HepG2 (cell line): ENCODE data around the gene CBLC. TPM values are rescaled to one million over a fixed set of nuclear protein-coding genes. Genes with fewer than 3 reads are reported as not detected.

Experiments
- ATAC-seq: fragments of 200-7000 bp; cut with Tn5 transposase; 3 replicates; pipeline ENCODE4 v1.9.1; 2020; ENCODE audit warnings: mild to moderate bottlenecking, moderate library complexity
- Bru-seq: library from RNA; stranded (reverse); fragments of 400-500 nt; gene quantifications from one replicate; lab custom pipeline; 2021; lab: Mats Ljungman, UMichigan
- BruChase-seq, 2 experiments: library from RNA; stranded (reverse); fragments of 400-500 nt; gene quantifications; one replicate each; lab custom pipeline; 2021; lab: Mats Ljungman, UMichigan
- BruUV-seq: library from RNA; stranded (reverse); fragments of 400-500 nt; replicated peaks from 2 replicates; lab custom pipeline; 2021; lab: Mats Ljungman, UMichigan
- CTCF ChIA-PET: fragments of 300-600 bp; formaldehyde crosslinking; extraction: SDS; loops from one replicate; lab custom pipeline; 2021; ENCODE audit warnings: low total read pairs, inconsistent platforms, low intra/inter-chr PET ratio; lab: Yijun Ruan, JAX
- POLR2A ChIA-PET: fragments of 350-600 bp; sonication (Branson Sonifier 250); formaldehyde crosslinking; loops from one replicate; lab custom pipeline; 2020; ENCODE audit warnings: antibody characterized with exemption, inconsistent platforms; lab: Yijun Ruan, JAX
- DNase-seq: peaks from one replicate; pipeline ENCODE4 v3.0.0-alpha.2; 2015; ENCODE audit warnings: low spot score
- FAIRE-seq: peaks from 3 replicates; lab custom pipeline; 2011; peaks lifted over from hg19 to GRCh38; lab: Jason Lieb, UNC
- H2AFZ ChIP-seq: one replicate; pipeline ENCODE4 v1.6.1; 2011; ENCODE audit warnings: low read length, inconsistent platforms
- H3K27ac ChIP-seq: fragments of 300-600 bp; 3 replicates; pipeline ENCODE4 v1.8.0; 2011; ENCODE audit warnings: mixed run types, mild to moderate bottlenecking, mixed read lengths, low read length, inconsistent platforms; ENCODE audit not compliant: insufficient read depth; ENCODE audit errors: extremely low read length
- H3K27me3 ChIP-seq, 2 experiments: fragments of 200-600 bp in 1 of 2; 2 replicates in 1 of 2; 3 replicates in 1 of 2; pipeline versions ENCODE4 v1.6.0 to v1.8.0; 2011; ENCODE audit warnings: low read length in 2 of 2, mild to moderate bottlenecking in 2 of 2, moderate library complexity in 2 of 2, inconsistent platforms in 1 of 2; ENCODE audit not compliant: insufficient read depth in 2 of 2, control insufficient read depth in 1 of 2
- H3K36me3 ChIP-seq, 2 experiments: fragments of 200-600 bp in 1 of 2; replicated peaks in 1 of 2; 2 replicates in 1 of 2; 3 replicates in 1 of 2; pipeline versions ENCODE4 v1.5.1 to v1.8.0; 2011; ENCODE audit warnings: low read length in 2 of 2, inconsistent platforms in 1 of 2; ENCODE audit not compliant: insufficient read depth in 2 of 2, control insufficient read depth in 1 of 2
- H3K4me1 ChIP-seq: 2 replicates; pipeline ENCODE4 v1.5.1; 2012; ENCODE audit warnings: low read length, inconsistent platforms; ENCODE audit not compliant: insufficient read depth
- H3K4me2 ChIP-seq: 2 replicates; pipeline ENCODE4 v1.6.0; 2011; ENCODE audit warnings: low read depth, low read length, inconsistent platforms
- H3K4me3 ChIP-seq, 3 experiments: fragments of 200-600 bp in 1 of 3; sonication (generic), shearing (Covaris generic) in 1 of 3; replicated peaks in 1 of 3; 2 replicates each; pipeline ENCODE4 v1.5.1; 2011 to 2016; ENCODE audit warnings: low read length in 3 of 3, inconsistent platforms in 2 of 3, low read depth in 2 of 3, mild to moderate bottlenecking in 2 of 3, control low read depth in 1 of 3, mixed read lengths in 1 of 3; ENCODE audit not compliant: insufficient read depth in 1 of 3
- H3K79me2 ChIP-seq: one replicate; pipeline ENCODE4 v1.6.1; 2011; ENCODE audit warnings: low read length, inconsistent platforms; ENCODE audit not compliant: insufficient read depth
- H3K9ac ChIP-seq: 2 replicates; pipeline ENCODE4 v1.6.0; 2011; ENCODE audit warnings: mild to moderate bottlenecking, low read depth, low read length, inconsistent platforms; ENCODE audit not compliant: insufficient read depth
- H3K9me3 ChIP-seq: 2 replicates; pipeline ENCODE4 v1.5.1; 2012; ENCODE audit warnings: mild to moderate bottlenecking, low read length
- H4K20me1 ChIP-seq: 2 replicates; pipeline ENCODE4 v1.6.0; 2011; ENCODE audit warnings: inconsistent platforms, mild to moderate bottlenecking, low read length, moderate library complexity; ENCODE audit not compliant: insufficient read depth
- ESRRA ChIP-seq: sonication (generic); formaldehyde crosslinking; IDR thresholded peaks from 2 replicates; pipeline ENCODE4 v1.5.1; 2020; ENCODE audit warnings: mild to moderate bottlenecking, low read depth, missing genetic modification reagents
- HIVEP1 ChIP-seq: sonication (generic); formaldehyde crosslinking; IDR thresholded peaks from 2 replicates; pipeline ENCODE4 v1.4.0; 2020; ENCODE audit warnings: mild to moderate bottlenecking, missing genetic modification reagents
- HNF4A ChIP-seq: sonication (generic); formaldehyde crosslinking; IDR thresholded peaks from 2 replicates; pipeline ENCODE4 v1.4.0; 2020; ENCODE audit warnings: missing genetic modification reagents
- HNRNPK ChIP-seq: fragments of 200-400 bp; formaldehyde crosslinking; IDR thresholded peaks from 2 replicates; pipeline ENCODE4 v1.6.1; 2018; ENCODE audit warnings: low read length, low read depth, moderate library complexity, mild to moderate bottlenecking; ENCODE audit not compliant: poor library complexity, severe bottlenecking
- KDM5A ChIP-seq: fragments of 200-600 bp; sonication (generic); IDR thresholded peaks from 2 replicates; pipeline ENCODE4 v1.7.0; 2018; ENCODE audit warnings: antibody characterized with exemption, mild to moderate bottlenecking, low read length, borderline replicate concordance
- KLF11 ChIP-seq: IDR thresholded peaks from 2 replicates; pipeline ENCODE4 v1.6.1; 2016; ENCODE audit warnings: missing compliant biosample characterization
- MXD3 ChIP-seq: IDR thresholded peaks from 2 replicates; pipeline ENCODE4 v1.6.1; 2016; ENCODE audit warnings: mild to moderate bottlenecking, missing biosample characterization, missing genetic modification reagents
- POLR2G ChIP-seq: fragments of 200-400 bp; formaldehyde crosslinking; IDR thresholded peaks from 2 replicates; pipeline ENCODE4 v1.6.1; 2018; ENCODE audit warnings: mild to moderate bottlenecking, low read depth, low read length, moderate library complexity
- TEAD3 ChIP-seq: optimal IDR thresholded peaks from 2 replicates; pipeline ENCODE3; 2016; ENCODE audit warnings: borderline replicate concordance
- ZMYM4 ChIP-seq: sonication (generic); formaldehyde crosslinking; IDR thresholded peaks from 2 replicates; pipeline ENCODE4 v1.8.1; 2023; ENCODE audit warnings: mild to moderate bottlenecking, missing genetic modification reagents
- ZNF225 ChIP-seq: sonication (generic); formaldehyde crosslinking; IDR thresholded peaks from 2 replicates; pipeline ENCODE4 v1.4.0; 2020; ENCODE audit warnings: mild to moderate bottlenecking, missing genetic modification reagents
- ZNF44 ChIP-seq: sonication (generic); formaldehyde crosslinking; IDR thresholded peaks from 2 replicates; pipeline ENCODE4 v1.5.1; 2020; ENCODE audit warnings: mild to moderate bottlenecking, missing genetic modification reagents
- ZNF468 ChIP-seq: sonication (generic); formaldehyde crosslinking; IDR thresholded peaks from 2 replicates; pipeline ENCODE4 v1.8.0; 2022; ENCODE audit warnings: mild to moderate bottlenecking, moderate library complexity, missing genetic modification reagents
- ZNF687 ChIP-seq: sonication (generic); formaldehyde crosslinking; IDR thresholded peaks from 2 replicates; pipeline ENCODE4 v1.5.1; 2020; ENCODE audit warnings: mild to moderate bottlenecking, missing genetic modification reagents, moderate library complexity
- WGBS: methylation state at CpG from one replicate; pipeline ENCODE4 v1.1.6; 2017; ENCODE audit warnings: low lambda C conversion rate; 5-methylcytosine and 5-hydroxymethylcytosine counted together
- in situ Hi-C: cut with HindIII; loops from 2 replicates; pipeline ENCODE4 v1.10.0; 2017; ENCODE audit warnings: low pct_unique_long_range_greater_than_20kb; ENCODE audit not compliant: extremely low pct_ligation_motif_present
- intact Hi-C: fragments of 100-400 bp; cut with micrococcal nuclease; formaldehyde crosslinking; loops from one replicate; pipeline ENCODE4 v1.10.0; 2022; ENCODE audit not compliant: unreplicated experiment
- long read RNA-seq, 2 experiments: library from RNA in 1 of 2; library from polyadenylated mRNA in 1 of 2; stranded (forward) in 1 of 2; unstranded in 1 of 2; transcript quantifications; one replicate each; pipeline ENCODE4 v2.0.0, GENCODE V29; 2019 to 2022
- polyA minus RNA-seq, 3 experiments: library from RNA; depleted of rRNA, polyadenylated mRNA; stranded (reverse); fragments of >200 nt; gene quantifications; 2 replicates each; pipeline ENCODE4 v1.2.3, GENCODE V29; 2011; ENCODE audit warnings: low replicate concordance in 1 of 3
- polyA plus RNA-seq, 8 experiments: library from polyadenylated mRNA; depleted of rRNA in 3 of 8; stranded (reverse) in 7 of 8; unstranded in 1 of 8; fragments of >200 nt; fragmentation: Illumina TruSeq in 4 of 8; extraction: Trizol in 4 of 8; gene quantifications; 2 replicates each; pipeline versions ENCODE4 v1.2.1 to v1.2.3, GENCODE V29; 2011 to 2016; ENCODE audit warnings: low read depth in 4 of 8, missing spikeins in 1 of 8, mixed read lengths in 1 of 8; ENCODE audit not compliant: insufficient read depth in 1 of 8
- total RNA-seq, 5 experiments: library from RNA; depleted of rRNA; stranded (reverse); fragments of >200 nt; fragmentation: Illumina TruSeq; extraction: Trizol; gene quantifications; 2 replicates each; pipeline ENCODE4 v1.2.3, GENCODE V29; 2016; ENCODE audit warnings: low read depth in 1 of 5

Gene CBLC
- 1.1 and 1.8 TPM in 2 replicates for total RNA-seq (2016; rRNA removed; fragmentation: Illumina TruSeq; extraction: Trizol)
- total RNA-seq (2016; cell fraction: cytosol; rRNA removed; fragmentation: Illumina TruSeq; extraction: Trizol; ENCODE audit: low read depth) = 0.81 and 0.97 TPM in 2 replicates
- 0.91 and 1.8 TPM in 2 replicates for total RNA-seq (2016; cell fraction: insoluble cytoplasmic fraction; rRNA removed; fragmentation: Illumina TruSeq; extraction: Trizol)
- total RNA-seq (2016; cell fraction: membrane; rRNA removed; fragmentation: Illumina TruSeq; extraction: Trizol) = 1.1 and 1.2 TPM in 2 replicates
- 1.6 and 2.7 TPM in 2 replicates for total RNA-seq (2016; cell fraction: nucleus; rRNA removed; fragmentation: Illumina TruSeq; extraction: Trizol)
- polyA plus RNA-seq (2011; rRNA removed) = 2.6 and 4.3 TPM in 2 replicates
- 1.4 and 2.1 TPM in 2 replicates for polyA plus RNA-seq (2011; cell fraction: cytosol; rRNA removed)
- 13.9 and 14.3 TPM in 2 replicates for polyA plus RNA-seq (2011; cell fraction: nucleus; rRNA removed)
- polyA plus RNA-seq (2012) = 1.8 and 2.3 TPM in 2 replicates
- 0.87 and 0.89 TPM in 2 replicates for polyA plus RNA-seq (2016; cell fraction: cytosol; fragmentation: Illumina TruSeq; extraction: Trizol; ENCODE audit: low read depth)
- polyA plus RNA-seq (2016; cell fraction: insoluble cytoplasmic fraction; fragmentation: Illumina TruSeq; extraction: Trizol; ENCODE audit: low read depth) = 1.1 and 1.9 TPM in 2 replicates
- 0.50 and 0.61 TPM in 2 replicates for polyA plus RNA-seq (2016; cell fraction: membrane; fragmentation: Illumina TruSeq; extraction: Trizol; ENCODE audit: low read depth)
- 4.5 and 5.6 TPM in 2 replicates for polyA plus RNA-seq (2016; cell fraction: nucleus; fragmentation: Illumina TruSeq; extraction: Trizol; ENCODE audit: insufficient read depth, low read depth)
- polyA minus RNA-seq (2011; rRNA and poly(A)+ RNA removed; ENCODE audit: low replicate concordance) = 0.33 and 11.2 TPM in 2 replicates
- polyA minus RNA-seq (2011; cell fraction: cytosol; rRNA and poly(A)+ RNA removed) = 1.4 and 2.2 TPM in 2 replicates
- 3.9 and 5.8 TPM in 2 replicates for polyA minus RNA-seq (2011; cell fraction: nucleus; rRNA and poly(A)+ RNA removed)
- percentile 39 among the genes with signal in this experiment for Bru-seq, nascent RNA
- percentile 39 among the genes with signal in this experiment for BruChase-seq, experiment 1, labeled RNA remaining after a 6-hour chase
- BruChase-seq, experiment 2, labeled RNA remaining after a 2-hour chase = percentile 36 among the genes with signal in this experiment
- long read RNA-seq, experiment 1, partial matches to known transcripts = 0 of 5 reads
- long read RNA-seq, experiment 1, other reads (novel, unspliced or antisense) = 3 of 5 reads
- long read RNA-seq, experiment 2, partial matches to known transcripts = 2 of 10 reads
- long read RNA-seq, experiment 2, other reads (novel, unspliced or antisense) = 4 of 10 reads

GRCh38 chr19:44777715-44778347, at the start of gene CBLC:
Gene CBLC, plus strand, starts transcription at chr19:44777890. Its CDS starts 42 bp downstream, at chr19:44777932.
- Histone ChIP-seq H3K79me2 (no peaks in the 10 kb centered on the region), H4K20me1 (no peaks in the 10 kb centered on the region), H2AFZ (no peak within 1 kb of the TSS), H3K27ac (peak within 1 kb of the TSS; percentile 44), H3K4me2 (peak within 1 kb of the TSS; percentile 67), H3K4me3 (peak within 1 kb of the TSS; percentile 40 to 67 (median 48)), H3K4me1 (peaks cover 44% of the 10 kb centered on the region), H3K27me3 (no peaks in the 10 kb centered on the region), H3K9ac (0 out of 2 replicates have a peak within 1 kb of the TSS, but pooled peaks have one; percentile 49), H3K36me3 (no peaks in the 10 kb centered on the region), H3K9me3 (no peaks in the 10 kb centered on the region)
- FAIRE-seq = no peak
- WGBS = 2% methylated on average over 18 of the region's 47 CpGs
- POLR2A ChIA-PET = interaction anchor here (0.5 to 1.8 kb wide), 4 partner anchors 29 to 88 kb away, joined by 3 to 4 read pairs (median 4); no protein-coding TSS in a partner anchor
- CTCF ChIA-PET = interaction anchor here (1.2 kb wide), 1 partner anchor 67 kb away, joined by 7 read pairs; the partner anchor contains the start of gene NECTIN2
- peak; percentile 86 for ATAC-seq
- peak; percentile 68 for DNase-seq
- no TSS peak for BruUV-seq
- intact Hi-C loops = no loop called here
- in situ Hi-C loops = loop anchor here (10.0 kb wide), 1 partner anchor 203 kb away; no protein-coding TSS in a partner anchor
- peak; percentile 84 for TF ChIP-seq MXD3
- TF ChIP-seq ZMYM4 = 0 out of 2 replicates have a peak, but pooled peaks have one; percentile 25
- TF ChIP-seq HIVEP1 (CRISPR knock-in tag) = no peak
- peak; percentile 19 for TF ChIP-seq HNRNPK
- TF ChIP-seq ESRRA = no peak
- peak; percentile 35; the same call in 1 of the 2 replicates for TF ChIP-seq HNF4A (CRISPR knock-in tag)
- TF ChIP-seq ZNF468 (CRISPR knock-in tag) = no peak
- TF ChIP-seq KLF11 (CRISPR knock-in tag) = peak; percentile 43; the same call in 1 of the 2 replicates
- TF ChIP-seq ZNF687 (CRISPR knock-in tag) = peak; percentile 86
- no peak for TF ChIP-seq ZNF44 (CRISPR knock-in tag)
- no peak for TF ChIP-seq KDM5A
- TF ChIP-seq POLR2G = 0 out of 2 replicates have a peak, but pooled peaks have one; percentile 37
- TF ChIP-seq ZNF225 (CRISPR knock-in tag) = no peak
- TF ChIP-seq TEAD3 = peak; percentile 28
